K562 (cell line): ENCODE measurements around the gene GPRC5B. TPM values are rescaled to one million over a fixed set of nuclear protein-coding genes. Genes with fewer than 3 reads are reported as not detected.

Experiments
- ATAC-seq: fragments of 200-7000 bp; cut with Tn5 transposase; 3 replicates; pipeline ENCODE4 v1.9.1; 2020; ENCODE audit warnings: moderate library complexity
- BruUV-seq: library from RNA; stranded (reverse); fragments of 400-500 nt; replicated peaks from 2 replicates; lab custom pipeline; 2021; lab: Mats Ljungman, UMichigan
- CTCF ChIA-PET: fragments of 300-600 bp; formaldehyde crosslinking; extraction: SDS; loops from one replicate; lab custom pipeline; 2021; ENCODE audit warnings: low intra/inter-chr PET ratio; lab: Yijun Ruan, JAX
- POLR2A ChIA-PET: fragments of 300-600, 350-650 bp; sonication (Branson Sonifier 250); formaldehyde crosslinking; extraction: SDS; loops from one replicate; lab custom pipeline; 2021; ENCODE audit warnings: antibody characterized with exemption, inconsistent platforms; lab: Yijun Ruan, JAX
- DNase-seq, 4 experiments: peaks; one replicate each; pipeline versions ENCODE4 v3.0.0 to v3.0.0-alpha.2; 2011 to 2018; ENCODE audit warnings: low spot score in 3 of 4, mixed read lengths in 3 of 4; ENCODE audit errors: extremely low read depth in 1 of 4
- FAIRE-seq: peaks from 2 replicates; lab custom pipeline; 2011; peaks lifted over from hg19 to GRCh38; lab: Jason Lieb, UNC
- H2AFZ ChIP-seq: 2 replicates; pipeline ENCODE4 v1.6.0; 2011; ENCODE audit warnings: low read depth, low read length, control low read depth, inconsistent platforms
- H3K27ac ChIP-seq: fragments of 200-600 bp; 3 replicates; pipeline ENCODE4 v1.8.0; 2011; ENCODE audit warnings: low read depth, mild to moderate bottlenecking, control low read depth, inconsistent platforms, low read length, moderate library complexity, mixed read lengths; ENCODE audit errors: extremely low read depth
- H3K27me3 ChIP-seq, 2 experiments: fragments of 300-600 bp in 1 of 2; 2 replicates in 1 of 2; 3 replicates in 1 of 2; pipeline versions ENCODE4 v1.6.0 to v1.8.0; 2011; ENCODE audit warnings: inconsistent platforms in 2 of 2, low read length in 2 of 2, mild to moderate bottlenecking in 1 of 2, mixed read lengths in 1 of 2, moderate library complexity in 1 of 2; ENCODE audit not compliant: control insufficient read depth in 2 of 2, insufficient read depth in 2 of 2
- H3K36me3 ChIP-seq: fragments of 300-600 bp; 3 replicates; pipeline ENCODE4 v1.8.0; 2011; ENCODE audit warnings: mild to moderate bottlenecking, low read length, inconsistent platforms; ENCODE audit not compliant: control insufficient read depth, insufficient read depth
- H3K4me1 ChIP-seq, 2 experiments: fragments of 200-600 bp in 1 of 2; replicated peaks in 1 of 2; 2 replicates in 1 of 2; 3 replicates in 1 of 2; pipeline versions ENCODE4 v1.5.1 to v1.8.0; 2011; ENCODE audit warnings: inconsistent platforms in 2 of 2, low read length in 2 of 2, mild to moderate bottlenecking in 1 of 2, mixed read lengths in 1 of 2, moderate library complexity in 1 of 2; ENCODE audit not compliant: control insufficient read depth in 2 of 2, insufficient read depth in 2 of 2
- H3K4me2 ChIP-seq: 2 replicates; pipeline ENCODE4 v1.6.1; 2011; ENCODE audit warnings: low read length, control low read depth, inconsistent platforms, mixed read lengths; ENCODE audit not compliant: insufficient read depth
- H3K4me3 ChIP-seq: fragments of 200-600 bp; sonication (generic), shearing (Covaris generic); 2 replicates; pipeline ENCODE4 v1.5.1; 2016; ENCODE audit warnings: control low read depth, inconsistent platforms
- H3K79me2 ChIP-seq: fragments of 200-600 bp; 3 replicates; pipeline ENCODE4 v1.8.0; 2011; ENCODE audit warnings: low read length, inconsistent platforms; ENCODE audit not compliant: control insufficient read depth, insufficient read depth
- H3K9ac ChIP-seq, 2 experiments: 2 replicates each; pipeline versions ENCODE4 v1.6.0 to v1.6.1; 2011; ENCODE audit warnings: low read depth in 2 of 2, low read length in 2 of 2, control low read depth in 1 of 2, inconsistent platforms in 1 of 2, mild to moderate bottlenecking in 1 of 2, mixed read lengths in 1 of 2; ENCODE audit not compliant: insufficient read depth in 1 of 2
- H3K9me1 ChIP-seq: one replicate; pipeline ENCODE4 v1.6.0; 2011; ENCODE audit warnings: inconsistent platforms, mild to moderate bottlenecking, low read length, moderate library complexity; ENCODE audit not compliant: control insufficient read depth, insufficient read depth
- H3K9me3 ChIP-seq: replicated peaks from 2 replicates; pipeline ENCODE4 v1.5.1; 2011; ENCODE audit warnings: low read depth, low read length, inconsistent platforms; ENCODE audit not compliant: control insufficient read depth, insufficient read depth
- H4K20me1 ChIP-seq: replicated peaks from 2 replicates; pipeline ENCODE4 v1.6.1; 2011; ENCODE audit warnings: low read length, inconsistent platforms, mixed read lengths; ENCODE audit not compliant: control insufficient read depth, insufficient read depth
- CEBPG ChIP-seq, 3 experiments: fragments of 200-800 bp in 1 of 3; sonication (Bioruptor generic) in 1 of 3; sonication (generic) in 1 of 3; formaldehyde crosslinking in 1 of 3; IDR thresholded peaks in 2 of 3; conservative IDR thresholded peaks in 1 of 3; 2 replicates each; pipeline versions ENCODE4 v1.6.1 to v1.8.0; 2016 to 2022; ENCODE audit warnings: missing compliant biosample characterization in 2 of 3, missing genetic modification characterization in 2 of 3, mild to moderate bottlenecking in 1 of 3, missing genetic modification reagents in 1 of 3
- RFX1 ChIP-seq: fragments of 450-650 bp; IDR thresholded peaks from 2 replicates; pipeline ENCODE4 v1.6.1; 2016; ENCODE audit warnings: mild to moderate bottlenecking, moderate library complexity
- SNAPC5 ChIP-seq: fragments of 250-450 bp; sonication (Bioruptor Pico); IDR thresholded peaks from 2 replicates; pipeline ENCODE4 v1.8.0; 2021; ENCODE audit warnings: moderate library complexity, mild to moderate bottlenecking, inconsistent platforms
- STAT5B ChIP-seq: fragments of 250-450 bp; sonication (Bioruptor Pico); IDR thresholded peaks from 2 replicates; pipeline ENCODE4 v1.8.0; 2021; ENCODE audit warnings: mild to moderate bottlenecking, inconsistent platforms
- ZKSCAN8 ChIP-seq: fragments of 200-800 bp; sonication (Bioruptor generic); IDR thresholded peaks from 2 replicates; pipeline ENCODE4 v1.6.1; 2016; ENCODE audit warnings: missing genetic modification characterization, missing compliant biosample characterization
- ZNF561 ChIP-seq: fragments of 450-650 bp; formaldehyde crosslinking; conservative IDR thresholded peaks from 2 replicates; pipeline ENCODE4 v1.4.0; 2020; ENCODE audit warnings: mild to moderate bottlenecking, moderate library complexity
- WGBS: fragments of 100-300 bp; shearing (Covaris generic); methylation state at CpG from one replicate; pipeline ENCODE4 v1.1.6; 2016; ENCODE audit warnings: low coverage, mixed read lengths; ENCODE audit not compliant: insufficient coverage; ENCODE audit errors: missing lambda C conversion rate; 5-methylcytosine and 5-hydroxymethylcytosine counted together
- in situ Hi-C: fragments of 300-500 bp; cut with MboI; formaldehyde crosslinking; loops from 4 replicates; pipeline ENCODE4 v1.15.0; 2018; ENCODE audit warnings: inconsistent platforms, mixed read lengths
- intact Hi-C: fragments of 100-400 bp; cut with micrococcal nuclease; formaldehyde crosslinking; loops from 2 replicates; pipeline ENCODE4 v1.14.2; 2022
- polyA plus RNA-seq, 8 experiments: library from polyadenylated mRNA; depleted of rRNA in 4 of 8; stranded (reverse) in 5 of 8; unstranded in 3 of 8; fragments of >200 nt; fragmentation: Nextera tagmentation in 2 of 8; fragmentation: Illumina TruSeq in 1 of 8; extraction: Ambion mirVana in 2 of 8; extraction: Trizol in 1 of 8; gene quantifications; 2 replicates each; pipeline versions ENCODE4 v1.2.1 to v1.2.3, GENCODE V29; 2011 to 2014; ENCODE audit warnings: inconsistent platforms in 1 of 8, missing spikeins in 1 of 8
- total RNA-seq, 7 experiments: library from RNA; depleted of rRNA in 6 of 7; stranded (reverse); fragments of >200 nt in 6 of 7; fragmentation: Illumina TruSeq in 2 of 7; extraction: Trizol in 2 of 7; gene quantifications; 2 replicates each; pipeline versions ENCODE4 v1.2.1 to v1.2.3, GENCODE V29; 2011 to 2021; ENCODE audit warnings: low replicate concordance in 1 of 7

Gene GPRC5B
- total and polyA plus RNA-seq, 9 of the 15 experiments (the other 6 are each of a cell fraction or from before 2014, with no cell fraction given): 0.65 to 5.5 (median 1.3) TPM

- Histone ChIP-seq H3K4me2 (no peak overlapping the region), H3K4me3 (no peak overlapping the region), H3K27me3 (peaks cover 0 to 22% of the 10 kb centered on the region in 2 experiments; a peak in 2 of 5 replicates), H4K20me1 (no peaks in the 10 kb centered on the region), H3K9me3 (no peaks in the 10 kb centered on the region), H3K9me1 (no peaks in the 10 kb centered on the region), H3K4me1 (no peaks in the 10 kb centered on the region), H3K79me2 (no peaks in the 10 kb centered on the region), H3K36me3 (no peaks in the 10 kb centered on the region), H3K9ac (no peak overlapping the region), H3K27ac (no peak overlapping the region), H2AFZ (no peak overlapping the region)
- ATAC-seq (no peak), DNase-seq (no peak), FAIRE-seq (no peak)
- CTCF ChIA-PET: no interaction called here
- in situ Hi-C loops: loop anchor here (5.0 to 25.0 kb wide), 2 partner anchors 490 to 510 kb away; no protein-coding TSS in a partner anchor
- no peak for TF ChIP-seq ZNF561 (CRISPR knock-in tag)
- TF ChIP-seq CEBPG (CRISPR knock-in tag; IDR thresholded peaks at IDR 0.05): no peak
- no peak for TF ChIP-seq CEBPG (tag; conservative IDR thresholded peaks at IDR 0.05 in 1 of 2, IDR thresholded peaks at IDR 0.05 in 1 of 2)
- TF ChIP-seq STAT5B (CRISPR knock-in tag): no peak
- TF ChIP-seq SNAPC5: no peak
- TF ChIP-seq ZKSCAN8: no peak
- no peak for TF ChIP-seq RFX1
- intact Hi-C loops: no loop called here
- 23% methylated on average over 4 of the region's 5 CpGs for WGBS
- POLR2A ChIA-PET: interaction anchor here (0.8 kb wide), 1 partner anchor 342 kb away, joined by 3 read pairs; the partner anchor contains the start of gene VPS35L
- no TSS peak for BruUV-seq
Measured at GRCh38 chr16:19896951-19897350, 12.3 kb upstream of the GPRC5B start.
